CD1c-positive myeloid dendritic cell (primary cell): ENCODE data around the gene FHL2.
A peak's percentile ranks its signal among the peaks of the same experiment; 100 is the strongest.

Experiments
- DNase-seq: peaks from one replicate; pipeline ENCODE4 v3.0.0-alpha.2; 2016; ENCODE audit errors: extremely low spot score

Gene FHL2

GRCh38 chr2:105378921-105379383, 19.9 kb downstream of the FHL2 start:
- no peak for DNase-seq

GRCh38 chr2:105378276-105378840, 20.5 kb downstream of the FHL2 start:
- no peak for DNase-seq

GRCh38 chr2:105377871-105378270, 21.0 kb downstream of the FHL2 start:
- no peak for DNase-seq

GRCh38 chr2:105376789-105377240, 22.0 kb downstream of the FHL2 start:
- DNase-seq: no peak

GRCh38 chr2:105376010-105376409, 22.8 kb downstream of the FHL2 start:
- DNase-seq: no peak

GRCh38 chr2:105375001-105375561, 23.8 kb downstream of the FHL2 start:
- DNase-seq: no peak

- DNase-seq: no peak
Observed at GRCh38 chr2:105373895-105374401, 24.9 kb downstream of the FHL2 start.

- no peak for DNase-seq
Observed at GRCh38 chr2:105373344-105373781, 25.5 kb downstream of the FHL2 start.

- DNase-seq: no peak
Observed at GRCh38 chr2:105371810-105372209, 27.0 kb downstream of the FHL2 start.

GRCh38 chr2:105371156-105371555, 27.7 kb downstream of the FHL2 start:
- no peak for DNase-seq

- peak; percentile 88 for DNase-seq
Observed at GRCh38 chr2:105369777-105370690, 28.8 kb downstream of the FHL2 start.

- no peak for DNase-seq
Observed at GRCh38 chr2:105368759-105369408, 30.0 kb downstream of the FHL2 start.

- no peak for DNase-seq
Observed at GRCh38 chr2:105365206-105365605, 33.6 kb downstream of the FHL2 start.

- no peak for DNase-seq
Observed at GRCh38 chr2:105364436-105365139, 34.3 kb downstream of the FHL2 start.

GRCh38 chr2:105362862-105363591, 35.8 kb downstream of the FHL2 start:
- no peak for DNase-seq

- no peak for DNase-seq
Observed at GRCh38 chr2:105361102-105361889, 37.6 kb downstream of the FHL2 start.

- DNase-seq: no peak
Observed at GRCh38 chr2:105358593-105358992, 40.3 kb downstream of the FHL2 start.

GRCh38 chr2:105357122-105357521, 41.7 kb downstream of the FHL2 start:
- DNase-seq: no peak

- peak; percentile 45 for DNase-seq
Observed at GRCh38 chr2:105344704-105345345, 54.0 kb downstream of the FHL2 start.
